ENCODE measurements around the gene ITPR3. TPM values are rescaled to one million over a fixed set of nuclear protein-coding genes. Genes with fewer than 3 reads are reported as not detected.

Gene ITPR3
- total RNA-seq, 1 experiment from 2014 or later: 23.4 TPM

- no peaks in the 10 kb centered on the region for H3K27me3 ChIP-seq (ENCODE audit: control insufficient read depth, insufficient read depth, low read length)
- DNase-seq: no peak
- H3K4me3 ChIP-seq (ENCODE audit: insufficient read depth, low read depth, low read length): peak overlapping the region; percentile 53
- H3K36me3 ChIP-seq (replicated peaks; ENCODE audit: control insufficient read depth, insufficient read depth, low read length): no peaks in the 10 kb centered on the region
Measured at GRCh38 chr6:33633084-33633461, 12.0 kb downstream of the ITPR3 start.

- Histone ChIP-seq H3K36me3 (replicated peaks; ENCODE audit: control insufficient read depth, insufficient read depth, low read length) (no peaks in the 10 kb centered on the region), H3K27me3 (ENCODE audit: control insufficient read depth, insufficient read depth, low read length) (no peaks in the 10 kb centered on the region), H3K4me3 (ENCODE audit: insufficient read depth, low read depth, low read length) (peak overlapping the region; percentile 59)
- DNase-seq: peak; percentile 96
Measured at GRCh38 chr6:33633462-33634158, 12.5 kb downstream of the ITPR3 start.

- H3K27me3 ChIP-seq (ENCODE audit: control insufficient read depth, insufficient read depth, low read length): no peaks in the 10 kb centered on the region
- H3K36me3 ChIP-seq (replicated peaks; ENCODE audit: control insufficient read depth, insufficient read depth, low read length): no peaks in the 10 kb centered on the region
- DNase-seq: peak; percentile 74
- H3K4me3 ChIP-seq (ENCODE audit: insufficient read depth, low read depth, low read length): peak overlapping the region; percentile 59
Measured at GRCh38 chr6:33634161-33634727, 13.1 kb downstream of the ITPR3 start.

GRCh38 chr6:33634946-33635345 is 13.8 kb downstream of the ITPR3 start:
- Histone ChIP-seq H3K4me3 (ENCODE audit: insufficient read depth, low read depth, low read length) (no peak overlapping the region), H3K27me3 (ENCODE audit: control insufficient read depth, insufficient read depth, low read length) (no peaks in the 10 kb centered on the region), H3K36me3 (replicated peaks; ENCODE audit: control insufficient read depth, insufficient read depth, low read length) (no peaks in the 10 kb centered on the region)
- DNase-seq: no peak

- H3K4me3 ChIP-seq (ENCODE audit: insufficient read depth, low read depth, low read length): no peak overlapping the region
- DNase-seq: no peak
- H3K27me3 ChIP-seq (ENCODE audit: control insufficient read depth, insufficient read depth, low read length): no peaks in the 10 kb centered on the region
- no peaks in the 10 kb centered on the region for H3K36me3 ChIP-seq (replicated peaks; ENCODE audit: control insufficient read depth, insufficient read depth, low read length)
Measured at GRCh38 chr6:33636655-33637054, 15.5 kb downstream of the ITPR3 start.

- H3K36me3 ChIP-seq (replicated peaks; ENCODE audit: control insufficient read depth, insufficient read depth, low read length): no peaks in the 10 kb centered on the region; the same call in 1 of the 2 replicates
- no peak overlapping the region for H3K4me3 ChIP-seq (ENCODE audit: insufficient read depth, low read depth, low read length)
- no peaks in the 10 kb centered on the region for H3K27me3 ChIP-seq (ENCODE audit: control insufficient read depth, insufficient read depth, low read length)
- DNase-seq: no peak
Measured at GRCh38 chr6:33638556-33638955, 17.4 kb downstream of the ITPR3 start.

- Histone ChIP-seq H3K27me3 (ENCODE audit: control insufficient read depth, insufficient read depth, low read length) (no peaks in the 10 kb centered on the region), H3K36me3 (replicated peaks; ENCODE audit: control insufficient read depth, insufficient read depth, low read length) (no peaks in the 10 kb centered on the region; the same call in 1 of the 2 replicates), H3K4me3 (ENCODE audit: insufficient read depth, low read depth, low read length) (no peak overlapping the region)
- no peak for DNase-seq
Measured at GRCh38 chr6:33639559-33639958, 18.4 kb downstream of the ITPR3 start.

GRCh38 chr6:33640361-33640760 is 19.2 kb downstream of the ITPR3 start:
- no peak overlapping the region for H3K4me3 ChIP-seq (ENCODE audit: insufficient read depth, low read depth, low read length)
- H3K36me3 ChIP-seq (replicated peaks; ENCODE audit: control insufficient read depth, insufficient read depth, low read length): no peaks in the 10 kb centered on the region; the same call in 1 of the 2 replicates
- no peaks in the 10 kb centered on the region for H3K27me3 ChIP-seq (ENCODE audit: control insufficient read depth, insufficient read depth, low read length)
- no peak for DNase-seq

- no peak overlapping the region for H3K4me3 ChIP-seq (ENCODE audit: insufficient read depth, low read depth, low read length)
- H3K36me3 ChIP-seq (replicated peaks; ENCODE audit: control insufficient read depth, insufficient read depth, low read length): no peaks in the 10 kb centered on the region; the same call in 1 of the 2 replicates
- DNase-seq: no peak
- H3K27me3 ChIP-seq (ENCODE audit: control insufficient read depth, insufficient read depth, low read length): no peaks in the 10 kb centered on the region
Measured at GRCh38 chr6:33641144-33641543, 20.0 kb downstream of the ITPR3 start.

- DNase-seq: no peak
- no peaks in the 10 kb centered on the region; the same call in 1 of the 2 replicates for H3K36me3 ChIP-seq (replicated peaks; ENCODE audit: control insufficient read depth, insufficient read depth, low read length)
- H3K4me3 ChIP-seq (ENCODE audit: insufficient read depth, low read depth, low read length): no peak overlapping the region
- H3K27me3 ChIP-seq (ENCODE audit: control insufficient read depth, insufficient read depth, low read length): no peaks in the 10 kb centered on the region
Measured at GRCh38 chr6:33641602-33642001, 20.5 kb downstream of the ITPR3 start.

GRCh38 chr6:33642897-33643296 is 21.8 kb downstream of the ITPR3 start:
- H3K4me3 ChIP-seq (ENCODE audit: insufficient read depth, low read depth, low read length): no peak overlapping the region

GRCh38 chr6:33651403-33651802 is 30.3 kb downstream of the ITPR3 start:
- Histone ChIP-seq H3K4me3 (ENCODE audit: insufficient read depth, low read depth, low read length) (no peak overlapping the region), H3K27me3 (ENCODE audit: control insufficient read depth, insufficient read depth, low read length) (no peaks in the 10 kb centered on the region), H3K36me3 (replicated peaks; ENCODE audit: control insufficient read depth, insufficient read depth, low read length) (peaks cover 2% of the 10 kb centered on the region; the same call in 1 of the 2 replicates)
- DNase-seq: no peak

More at GRCh38 chr6:33642897-33643296, 21.8 kb downstream of the ITPR3 start:
- H3K36me3 ChIP-seq (replicated peaks; ENCODE audit: control insufficient read depth, insufficient read depth, low read length): no peaks in the 10 kb centered on the region; the same call in 1 of the 2 replicates
- DNase-seq: no peak
- no peaks in the 10 kb centered on the region for H3K27me3 ChIP-seq (ENCODE audit: control insufficient read depth, insufficient read depth, low read length)

- H3K27me3 ChIP-seq (ENCODE audit: control insufficient read depth, insufficient read depth, low read length): no peaks in the 10 kb centered on the region
- no peak for DNase-seq
- peaks cover 2% of the 10 kb centered on the region; the same call in 1 of the 2 replicates for H3K36me3 ChIP-seq (replicated peaks; ENCODE audit: control insufficient read depth, insufficient read depth, low read length)
- no peak overlapping the region for H3K4me3 ChIP-seq (ENCODE audit: insufficient read depth, low read depth, low read length)
Measured at GRCh38 chr6:33652002-33652401, 30.9 kb downstream of the ITPR3 start.

GRCh38 chr6:33654831-33655554 is 33.9 kb downstream of the ITPR3 start:
- H3K36me3 ChIP-seq (replicated peaks; ENCODE audit: control insufficient read depth, insufficient read depth, low read length): peaks cover 4% of the 10 kb centered on the region
- DNase-seq: no peak
- no peak overlapping the region for H3K4me3 ChIP-seq (ENCODE audit: insufficient read depth, low read depth, low read length)
- H3K27me3 ChIP-seq (ENCODE audit: control insufficient read depth, insufficient read depth, low read length): no peaks in the 10 kb centered on the region

GRCh38 chr6:33656844-33657243 is 35.7 kb downstream of the ITPR3 start:
- H3K36me3 ChIP-seq (replicated peaks; ENCODE audit: control insufficient read depth, insufficient read depth, low read length): peaks cover 4% of the 10 kb centered on the region
- DNase-seq: peak; percentile 76
- no peaks in the 10 kb centered on the region for H3K27me3 ChIP-seq (ENCODE audit: control insufficient read depth, insufficient read depth, low read length)
- no peak overlapping the region for H3K4me3 ChIP-seq (ENCODE audit: insufficient read depth, low read depth, low read length)
